Nephron progenitor cell (in vitro differentiated cells): ENCODE results near the gene SYNJ2.

ENCODE experiments used
- DNase-seq: peaks from one replicate; pipeline ENCODE4 v3.0.0; 2021
- H3K27ac Mint-ChIP-seq: 2 replicates; pipeline ENCODE4 v1.8.0; 2021; ENCODE audit warnings: mild to moderate bottlenecking, moderate library complexity, mixed read lengths
- H3K27me3 Mint-ChIP-seq: 2 replicates; pipeline ENCODE4 v1.8.0; 2021; ENCODE audit warnings: mild to moderate bottlenecking, low read depth, mixed read lengths; ENCODE audit not compliant: poor library complexity
- H3K36me3 Mint-ChIP-seq: 2 replicates; pipeline ENCODE4 v1.8.0; 2021; ENCODE audit warnings: low read depth, mixed read lengths
- H3K4me1 Mint-ChIP-seq: 2 replicates; pipeline ENCODE4 v1.8.0; 2021; ENCODE audit warnings: mixed read lengths
- H3K4me3 Mint-ChIP-seq: 2 replicates; pipeline ENCODE4 v1.8.0; 2021; ENCODE audit warnings: mild to moderate bottlenecking, moderate library complexity, mixed read lengths
- H3K9me3 Mint-ChIP-seq: 2 replicates; pipeline ENCODE4 v1.8.0; 2021; ENCODE audit warnings: mild to moderate bottlenecking, moderate library complexity, mixed read lengths
- CTCF ChIP-seq: fragments of 200-600 bp; sonication (generic); IDR thresholded peaks from 2 replicates; pipeline ENCODE4 v1.5.0; 2021; ENCODE audit warnings: antibody characterized with exemption

The SYNJ2 gene

GRCh38 chr6:157983406-157984119 is 1.9 kb downstream of the SYNJ2 start:
- H3K9me3 Mint-ChIP-seq: no peaks in the 10 kb centered on the region
- H3K4me1 Mint-ChIP-seq: peaks cover 18% of the 10 kb centered on the region
- no peaks in the 10 kb centered on the region for H3K36me3 Mint-ChIP-seq
- peaks cover 30% of the 10 kb centered on the region for H3K27me3 Mint-ChIP-seq
- H3K4me3 Mint-ChIP-seq: peak overlapping the region; percentile 81
- no peak for TF ChIP-seq CTCF
- no peak for DNase-seq
- H3K27ac Mint-ChIP-seq: no peak overlapping the region

- Mint-ChIP-seq H3K4me1 (peaks cover 18% of the 10 kb centered on the region), H3K4me3 (no peak overlapping the region), H3K27me3 (peaks cover 30% of the 10 kb centered on the region), H3K27ac (no peak overlapping the region), H3K36me3 (no peaks in the 10 kb centered on the region), H3K9me3 (no peaks in the 10 kb centered on the region)
- no peak for TF ChIP-seq CTCF
- no peak for DNase-seq
Measured at GRCh38 chr6:157984128-157984527, 2.5 kb downstream of the SYNJ2 start.

GRCh38 chr6:157984686-157985225 is 3.1 kb downstream of the SYNJ2 start:
- Mint-ChIP-seq H3K9me3 (no peaks in the 10 kb centered on the region), H3K4me3 (no peak overlapping the region), H3K36me3 (no peaks in the 10 kb centered on the region), H3K27ac (no peak overlapping the region), H3K4me1 (peaks cover 23% of the 10 kb centered on the region), H3K27me3 (peaks cover 28% of the 10 kb centered on the region)
- no peak for DNase-seq
- TF ChIP-seq CTCF: no peak

- Mint-ChIP-seq H3K4me3 (no peak overlapping the region), H3K27ac (peak overlapping the region; percentile 36), H3K9me3 (no peaks in the 10 kb centered on the region), H3K36me3 (no peaks in the 10 kb centered on the region), H3K27me3 (peaks cover 20% of the 10 kb centered on the region), H3K4me1 (peaks cover 31% of the 10 kb centered on the region)
- TF ChIP-seq CTCF: no peak
- DNase-seq: no peak
Measured at GRCh38 chr6:157985378-157986155, 3.9 kb downstream of the SYNJ2 start.

GRCh38 chr6:157987788-157988699 is 6.4 kb downstream of the SYNJ2 start:
- H3K27ac Mint-ChIP-seq: no peak overlapping the region
- no peak for DNase-seq

More at GRCh38 chr6:157987788-157988699, 6.4 kb downstream of the SYNJ2 start:
- peaks cover 2% of the 10 kb centered on the region for H3K27me3 Mint-ChIP-seq
- no peaks in the 10 kb centered on the region for H3K36me3 Mint-ChIP-seq
- H3K9me3 Mint-ChIP-seq: no peaks in the 10 kb centered on the region
- peaks cover 32% of the 10 kb centered on the region for H3K4me1 Mint-ChIP-seq
- no peak for TF ChIP-seq CTCF
- H3K4me3 Mint-ChIP-seq: no peak overlapping the region
